ENCODE measurements around the gene TCF12.

TCF12 gene

DNA sequence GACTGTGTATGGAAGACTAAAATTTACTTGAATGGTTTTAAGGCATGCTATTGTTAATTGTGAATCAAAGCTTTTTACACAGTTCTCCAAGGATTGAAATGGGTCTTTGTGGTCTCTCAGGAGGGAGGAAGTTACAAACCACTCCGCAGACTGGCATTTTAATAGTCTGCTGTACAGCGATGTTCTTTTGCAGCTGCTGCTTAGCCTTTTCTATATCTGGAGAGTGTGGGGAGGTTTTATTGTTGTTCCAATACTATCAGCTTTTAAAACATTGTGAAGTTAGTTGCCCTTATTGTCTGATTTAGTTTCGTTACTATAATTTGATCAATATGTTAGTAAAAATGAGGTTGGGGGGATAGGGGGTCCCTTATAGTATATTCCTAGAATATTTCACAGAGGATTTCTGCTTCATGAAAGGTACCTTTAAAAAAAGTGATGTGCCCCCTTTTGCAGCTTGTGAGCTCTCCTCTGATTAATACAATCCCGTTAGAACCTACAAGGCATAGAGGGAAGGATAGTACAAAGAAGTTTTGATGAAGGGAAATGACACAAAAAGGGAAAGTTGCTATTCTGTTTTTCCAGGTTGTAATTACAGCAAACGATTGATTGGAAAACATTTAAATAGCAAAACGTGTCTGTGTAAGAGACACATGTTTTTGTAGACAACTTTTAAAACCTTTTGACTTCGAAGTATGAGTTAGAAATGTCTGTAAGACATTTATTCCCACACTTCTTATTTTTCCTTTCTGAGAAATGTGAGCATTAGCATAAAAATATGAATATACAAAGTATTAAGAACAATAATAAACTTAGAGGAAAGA, 299.5 kb downstream of the TCF12 start:
- peak; percentile 51 for DNase-seq (ENCODE audit: low read depth)

DNA sequence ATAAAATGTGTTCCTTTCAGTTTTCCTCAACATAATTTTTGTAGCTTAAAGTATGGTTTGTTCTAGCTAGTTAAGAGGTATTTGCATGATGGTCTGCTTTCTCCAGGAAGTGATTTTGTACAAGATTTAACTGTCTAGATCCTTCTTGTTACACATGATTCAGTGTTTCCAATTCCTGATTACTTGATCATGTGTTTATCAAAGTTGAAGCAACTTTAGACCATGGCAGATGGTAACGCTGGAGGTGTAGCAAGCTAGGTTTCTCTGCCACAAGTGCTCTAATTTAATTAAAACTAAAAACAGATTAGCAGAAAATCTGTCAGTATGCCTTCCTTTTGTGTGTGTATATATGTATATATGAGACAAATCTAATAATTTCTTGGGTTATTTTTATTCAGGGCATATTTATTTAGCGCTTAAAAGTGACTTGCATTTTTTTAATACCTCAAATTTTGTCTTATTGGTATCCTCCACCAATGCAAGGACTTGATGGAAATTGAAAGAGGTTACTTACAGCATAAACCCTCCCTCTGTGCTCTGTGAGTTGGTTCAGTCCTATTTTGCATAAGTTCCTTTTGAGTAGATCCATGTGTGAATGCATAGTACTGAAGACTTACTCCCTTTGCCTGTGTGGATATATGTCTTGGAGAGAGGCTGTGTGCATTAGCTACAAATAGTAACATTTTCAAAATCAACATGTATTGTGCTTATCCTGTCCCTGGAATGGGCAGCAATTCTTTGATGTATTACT, 300.6 kb downstream of the TCF12 start:
- peak; percentile 76 for DNase-seq (ENCODE audit: low read depth)

DNA sequence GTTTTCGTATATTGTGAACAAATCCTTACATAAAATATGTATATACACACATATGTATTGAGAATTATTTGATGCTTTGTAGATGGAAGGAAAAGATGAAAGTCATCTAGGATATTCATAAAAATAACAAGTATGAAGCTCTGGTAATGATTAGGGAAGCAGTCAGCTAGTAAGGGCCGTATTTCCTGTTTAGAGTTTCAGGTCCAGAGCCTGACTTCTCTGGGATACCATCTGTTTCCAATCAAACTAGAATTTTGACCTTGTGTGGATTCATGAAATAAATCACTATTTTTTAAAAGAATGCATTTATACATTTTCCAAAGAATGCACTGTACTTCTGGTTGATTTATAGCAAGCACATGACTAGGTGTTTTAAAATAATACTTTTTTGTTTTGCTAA, 301.8 kb downstream of the TCF12 start:
- peak; percentile 42 for DNase-seq (ENCODE audit: low read depth)

DNA sequence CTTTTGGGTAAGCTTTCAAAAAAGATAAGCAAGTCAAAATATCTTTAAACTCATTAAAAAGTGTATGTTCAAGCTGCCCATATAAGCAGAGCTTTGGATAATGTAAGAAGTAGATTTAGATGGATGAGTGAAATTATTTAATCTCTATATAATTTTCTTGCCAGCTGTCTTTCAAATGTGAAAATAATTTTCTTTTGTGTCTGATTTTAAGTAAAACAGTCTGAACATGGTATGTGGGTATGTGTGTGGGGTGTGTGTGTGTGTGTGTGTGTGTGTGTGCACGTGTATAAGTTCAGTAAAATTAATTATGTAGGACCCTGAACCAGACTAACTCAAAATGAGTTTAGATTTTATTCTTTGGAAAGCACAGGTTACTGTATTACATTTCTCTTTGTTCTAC, 302.7 kb downstream of the TCF12 start:
- DNase-seq (ENCODE audit: low read depth) = no peak

DNA sequence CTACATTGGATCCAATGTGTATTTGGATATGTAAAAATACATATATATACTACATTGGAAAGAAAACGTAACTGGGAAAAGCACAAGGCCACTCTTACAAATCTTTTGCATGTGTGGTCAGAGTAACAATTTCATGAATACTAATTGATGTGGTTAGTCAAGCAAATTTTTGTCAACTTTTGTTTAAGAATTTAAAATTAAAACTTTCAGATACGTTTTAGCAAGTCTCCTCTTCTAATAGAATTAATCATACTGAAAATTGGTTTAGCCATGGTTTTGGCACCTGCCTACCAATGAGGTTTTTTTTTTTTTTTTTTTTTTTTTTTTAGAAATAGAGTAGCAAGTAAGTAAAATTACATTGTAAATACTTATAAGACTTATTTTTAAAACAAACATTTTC, 304.9 kb downstream of the TCF12 start:
- DNase-seq (ENCODE audit: low read depth) = no peak

DNA sequence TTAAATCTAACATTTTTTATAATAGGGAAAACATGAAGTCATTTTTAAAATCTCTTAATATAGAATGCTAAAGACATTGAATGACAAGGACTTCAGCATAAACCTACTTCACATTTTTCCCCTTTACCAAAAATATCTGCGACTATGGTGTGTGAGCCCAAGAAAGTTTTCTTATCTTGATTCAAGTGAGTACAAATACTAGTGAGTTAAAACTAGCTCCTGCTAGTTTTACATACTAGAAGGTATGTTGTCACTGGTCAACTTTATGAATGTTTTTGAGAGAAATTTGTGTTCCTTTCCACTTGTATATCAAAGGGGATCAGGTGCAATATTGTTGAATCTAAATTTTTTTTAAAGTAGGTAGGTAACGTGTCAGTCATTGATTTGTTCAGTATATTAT, 305.4 kb downstream of the TCF12 start:
- DNase-seq (ENCODE audit: low read depth) = no peak

DNA sequence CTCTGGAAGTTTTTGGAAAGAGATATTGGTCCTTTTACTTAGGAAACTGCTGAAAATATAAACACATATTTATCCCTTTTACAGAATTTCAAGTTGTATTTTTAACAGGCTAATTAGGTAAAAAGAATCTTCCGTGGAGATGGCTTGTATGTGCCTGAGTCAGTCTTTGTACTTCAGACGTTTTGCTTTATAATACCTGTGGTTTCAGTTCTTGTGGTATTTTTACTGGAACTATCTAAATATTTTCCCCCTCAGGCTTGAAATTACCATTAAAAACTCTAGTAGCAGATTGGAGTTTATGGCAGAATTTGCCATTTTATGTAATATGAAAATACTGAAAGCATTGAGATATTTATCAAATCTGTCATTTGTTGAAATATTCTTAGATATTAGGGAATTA, 306.2 kb downstream of the TCF12 start:
- peak; percentile 64 for DNase-seq (ENCODE audit: low read depth)

DNA sequence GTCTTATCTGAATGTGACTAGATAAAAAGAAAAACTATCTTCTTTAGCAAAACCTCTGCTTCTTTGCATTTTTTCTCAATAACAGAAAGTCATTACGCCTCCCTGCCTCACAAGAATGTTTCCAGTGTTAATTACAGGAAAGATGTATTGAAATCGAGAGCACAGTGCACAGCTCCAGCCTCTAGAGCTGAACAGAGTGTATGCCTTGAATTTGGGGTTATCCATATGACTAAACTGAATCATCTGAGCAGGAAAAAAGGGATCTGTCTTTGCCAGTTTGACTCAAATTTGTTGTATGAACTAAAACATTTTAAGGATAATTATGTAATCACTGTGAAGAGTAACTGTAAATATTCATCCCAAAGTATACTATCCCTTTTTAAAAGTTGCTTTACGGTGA, 308.7 kb downstream of the TCF12 start:
- DNase-seq (ENCODE audit: low read depth) = no peak

DNA sequence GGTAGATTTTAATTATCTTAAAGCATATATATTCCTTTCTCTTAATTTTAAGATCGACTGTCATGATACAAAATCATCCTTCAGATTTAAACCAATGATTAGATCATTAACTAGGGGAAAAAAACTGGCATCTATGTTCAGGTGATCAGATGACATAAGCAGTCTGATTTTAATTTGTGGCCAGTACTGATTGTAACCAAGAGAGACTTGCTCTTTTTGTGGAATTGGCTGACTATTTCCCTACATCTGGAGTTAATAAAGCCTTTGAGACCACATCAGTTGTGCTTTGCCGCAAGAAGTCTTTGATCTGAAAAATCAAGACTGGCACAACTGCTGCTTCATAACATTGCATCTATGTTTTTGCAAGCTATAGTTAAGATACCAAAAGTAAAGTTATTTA, 309.5 kb downstream of the TCF12 start:
- no peak for DNase-seq (ENCODE audit: low read depth)

DNA sequence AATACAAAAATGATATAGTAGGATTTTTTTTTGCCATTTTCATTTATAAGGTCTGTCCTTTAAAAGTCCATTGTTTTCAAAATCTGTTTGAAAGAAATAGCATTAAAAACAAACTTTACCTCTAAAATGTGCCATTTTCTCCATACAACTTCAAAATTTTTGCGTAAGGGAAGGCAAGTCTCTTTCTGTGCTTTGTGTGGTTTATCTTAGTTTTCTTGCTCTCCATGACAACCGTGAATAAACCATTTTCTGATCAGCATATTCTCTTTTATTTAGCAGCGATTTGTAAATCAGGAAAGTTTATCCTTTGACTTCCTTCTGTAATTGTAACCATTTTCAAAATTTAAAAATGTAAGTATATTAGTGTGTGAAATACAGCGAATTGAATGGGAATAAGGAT, 310.0 kb downstream of the TCF12 start:
- DNase-seq (ENCODE audit: low read depth) = no peak

DNA sequence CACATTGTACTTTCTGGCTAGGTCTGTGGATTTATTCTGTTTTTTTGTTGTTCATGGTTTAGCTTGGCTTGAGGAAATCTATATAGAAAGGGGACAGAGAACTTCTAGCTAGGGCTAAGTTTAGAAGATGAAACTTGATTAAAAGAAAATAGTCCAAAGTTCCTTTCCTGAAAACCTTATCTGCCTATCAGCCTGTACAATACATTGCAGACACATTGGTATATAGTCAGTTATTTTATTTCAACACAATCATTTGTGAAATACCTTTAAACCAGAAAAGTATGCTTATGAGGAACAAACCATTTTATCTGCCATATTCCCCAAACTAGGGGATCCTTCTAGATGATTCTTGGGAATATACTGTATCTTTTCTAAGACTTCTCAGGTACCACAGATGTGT, 310.6 kb downstream of the TCF12 start:
- no peak for DNase-seq (ENCODE audit: low read depth)

DNA sequence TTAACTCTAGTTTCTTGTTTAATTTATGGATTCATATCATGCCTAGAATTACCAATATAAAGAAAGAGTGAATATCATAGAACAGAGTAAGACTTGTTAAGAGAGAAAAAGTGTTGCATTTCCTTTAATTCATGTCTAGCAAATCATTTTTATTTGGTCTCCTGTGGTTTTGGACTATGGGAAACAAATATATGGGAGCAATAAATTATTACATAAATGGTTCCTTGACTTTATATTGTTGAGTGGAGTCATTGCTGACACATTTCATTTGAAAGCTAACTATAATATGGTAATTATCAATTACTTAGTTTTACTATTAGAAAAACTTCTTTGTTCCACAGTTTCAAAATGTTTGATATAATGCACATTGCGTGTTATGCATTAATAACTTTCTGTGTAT, 313.1 kb downstream of the TCF12 start:
- DNase-seq (ENCODE audit: low read depth) = no peak

DNA sequence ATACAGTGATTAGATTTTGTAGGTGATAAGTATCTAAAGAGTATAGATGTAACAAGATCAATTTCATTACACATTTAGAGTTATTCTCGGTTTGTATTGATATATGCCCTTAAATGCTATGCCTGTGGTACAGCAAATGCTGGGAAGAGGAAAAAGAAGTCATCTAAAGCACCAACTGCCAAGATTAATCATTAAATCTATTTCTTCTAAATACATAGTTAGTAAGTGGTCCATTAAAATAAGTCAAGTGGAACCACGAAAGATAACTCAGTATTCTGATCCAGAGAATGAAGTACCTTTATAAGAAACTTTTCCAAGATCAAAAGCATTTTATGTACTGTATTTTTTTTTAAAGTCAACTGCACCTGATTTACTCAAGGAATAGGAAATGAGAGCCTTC, 315.7 kb downstream of the TCF12 start:
- DNase-seq (ENCODE audit: low read depth) = no peak

DNA sequence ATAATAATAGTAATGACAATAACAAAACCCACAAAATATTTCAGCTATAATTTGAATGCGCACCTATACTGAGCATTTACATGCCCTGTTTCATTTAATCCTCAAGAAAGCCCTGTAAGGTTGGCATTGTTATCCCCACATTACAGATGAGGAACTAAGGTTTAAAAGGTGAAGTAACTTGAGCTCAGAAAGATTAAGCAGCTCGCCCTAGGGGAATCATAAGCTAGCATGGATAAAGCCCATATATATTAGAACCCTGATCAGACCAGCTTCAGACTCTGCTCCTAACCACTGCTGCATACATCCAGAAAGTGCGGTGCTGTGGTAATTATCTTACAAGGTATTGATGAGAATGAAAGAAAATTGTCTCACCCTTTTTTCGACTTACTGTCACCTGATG, 316.7 kb downstream of the TCF12 start:
- no peak for DNase-seq (ENCODE audit: low read depth)

DNA sequence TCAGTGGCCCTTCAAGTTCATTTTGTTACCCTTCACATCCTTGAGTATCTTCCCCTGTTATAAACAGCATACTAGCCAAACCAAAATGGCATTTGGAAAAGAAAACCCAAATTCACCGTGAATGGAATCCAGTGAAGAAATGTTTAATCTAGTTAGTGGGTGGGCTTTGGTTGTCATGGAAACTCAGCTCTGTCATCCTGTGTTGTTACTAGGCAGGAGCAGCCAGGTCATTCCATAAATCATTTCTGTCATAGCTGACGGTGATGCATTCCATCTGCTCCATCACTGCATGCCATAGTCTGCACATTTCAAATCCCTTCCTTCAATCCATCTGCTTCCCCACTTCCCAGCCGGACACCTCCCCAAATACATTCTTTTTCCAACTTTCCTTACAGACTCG, 317.4 kb downstream of the TCF12 start:
- DNase-seq (ENCODE audit: low read depth) = peak; percentile 87

DNA sequence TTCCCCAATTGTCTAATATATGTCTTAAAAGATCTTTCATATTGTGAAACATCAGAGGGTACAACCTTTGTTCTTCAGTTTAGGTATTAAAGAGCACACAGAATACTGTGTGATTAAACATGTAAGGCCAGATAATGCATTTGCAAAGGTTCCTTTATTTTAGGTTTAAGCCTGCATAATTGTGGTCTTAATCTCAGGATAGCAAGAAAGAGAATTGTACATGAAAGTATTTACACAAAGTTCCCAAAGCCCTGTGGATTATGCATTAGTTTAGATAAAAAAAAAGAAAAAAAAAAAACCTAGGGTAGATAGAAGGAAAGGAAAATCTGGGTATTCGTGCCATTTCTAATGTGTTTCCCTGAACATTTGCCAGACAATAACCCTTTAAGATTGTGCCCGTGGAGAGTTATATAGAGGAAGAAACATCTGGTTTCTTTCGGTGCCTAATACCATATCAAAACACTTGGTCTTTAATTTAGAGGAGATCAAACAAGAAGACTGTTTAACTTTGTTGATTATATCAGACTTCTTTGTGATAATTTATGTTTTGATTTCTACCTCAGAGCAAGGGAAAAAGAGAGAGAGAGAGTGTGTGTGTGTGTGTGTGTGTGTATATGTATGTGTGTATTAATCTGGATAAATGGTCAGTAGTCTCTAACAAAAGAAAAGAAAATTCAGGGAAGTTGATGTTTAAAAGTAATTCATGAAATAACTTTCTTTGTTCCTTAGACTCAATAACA, 318.3 kb downstream of the TCF12 start:
- DNase-seq (ENCODE audit: low read depth) = no peak

DNA sequence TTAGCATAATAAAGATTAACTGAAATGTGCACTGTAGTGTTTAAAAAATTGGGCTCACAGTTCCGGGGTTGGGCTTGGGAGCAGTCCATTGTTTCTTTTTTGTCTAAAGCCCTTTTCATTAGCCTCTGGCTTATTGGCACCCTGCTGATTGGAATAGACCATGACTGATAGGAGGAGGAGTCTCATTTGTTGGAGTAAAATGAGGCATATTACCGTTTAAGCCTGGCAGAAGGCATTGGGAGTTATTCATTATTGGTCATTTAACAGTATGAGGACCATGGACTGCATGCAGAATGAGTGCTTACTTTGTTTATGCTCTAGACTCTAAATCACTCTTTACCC, 318.8 kb downstream of the TCF12 start:
- DNase-seq (ENCODE audit: low read depth) = no peak

DNA sequence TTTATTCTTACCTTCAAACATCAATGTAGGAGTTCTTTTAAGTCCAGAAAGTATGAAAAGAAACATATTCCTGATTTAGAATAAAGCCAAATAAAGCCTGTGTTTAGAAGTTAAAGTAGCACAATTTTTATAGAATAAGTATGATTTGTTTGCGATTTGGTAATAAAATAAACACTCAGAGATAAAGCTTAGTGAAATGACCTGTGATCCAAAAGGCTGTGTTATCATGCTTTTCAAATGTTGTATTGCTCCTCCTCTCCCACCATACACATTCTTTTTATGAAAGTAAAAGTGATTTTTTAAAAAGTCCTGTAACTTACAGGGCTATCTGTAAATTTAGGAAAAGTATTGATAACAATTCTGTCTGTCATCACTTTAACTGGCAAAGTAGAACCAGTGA, 319.2 kb downstream of the TCF12 start:
- no peak for DNase-seq (ENCODE audit: low read depth)

DNA sequence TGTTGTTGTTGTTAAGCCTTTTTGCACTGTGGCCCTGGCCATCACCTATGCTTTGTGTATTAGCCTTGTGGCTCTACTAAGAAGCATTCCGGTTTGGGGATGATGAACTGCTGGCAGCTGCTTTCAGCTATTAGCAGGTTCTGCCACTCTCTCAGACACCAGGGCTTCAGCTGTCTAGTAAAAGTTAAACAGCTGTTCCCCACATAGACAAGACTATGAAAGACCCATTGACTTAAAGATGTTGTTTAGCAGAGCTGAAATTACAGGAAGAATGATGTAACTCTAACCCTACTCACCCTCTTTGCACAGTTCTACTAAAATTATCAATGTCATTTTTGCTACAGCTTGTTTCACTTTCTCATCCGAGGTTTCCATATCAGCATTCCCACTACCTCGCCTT, 326.7 kb downstream of the TCF12 start:
- DNase-seq (ENCODE audit: low read depth) = peak; percentile 19

DNA sequence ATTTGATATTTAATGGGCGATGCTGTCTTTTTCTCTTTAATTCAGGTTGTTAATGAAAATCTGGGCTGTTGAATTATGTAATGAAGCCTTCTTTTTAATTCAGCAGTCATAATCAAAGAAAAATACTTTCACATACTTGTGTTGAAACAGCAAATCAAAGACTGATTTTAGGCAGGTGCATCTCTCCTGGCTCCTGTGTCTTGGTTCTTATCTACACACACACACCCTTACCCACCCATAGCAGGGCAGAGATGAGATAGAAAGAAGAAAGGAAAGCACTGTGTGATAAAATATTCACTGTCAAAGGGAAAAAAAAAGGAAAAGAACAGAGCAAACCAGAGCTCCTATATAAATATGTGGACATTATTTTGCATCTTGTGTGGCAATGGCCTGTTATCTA, 327.3 kb downstream of the TCF12 start:
- DNase-seq (ENCODE audit: low read depth) = no peak

DNA sequence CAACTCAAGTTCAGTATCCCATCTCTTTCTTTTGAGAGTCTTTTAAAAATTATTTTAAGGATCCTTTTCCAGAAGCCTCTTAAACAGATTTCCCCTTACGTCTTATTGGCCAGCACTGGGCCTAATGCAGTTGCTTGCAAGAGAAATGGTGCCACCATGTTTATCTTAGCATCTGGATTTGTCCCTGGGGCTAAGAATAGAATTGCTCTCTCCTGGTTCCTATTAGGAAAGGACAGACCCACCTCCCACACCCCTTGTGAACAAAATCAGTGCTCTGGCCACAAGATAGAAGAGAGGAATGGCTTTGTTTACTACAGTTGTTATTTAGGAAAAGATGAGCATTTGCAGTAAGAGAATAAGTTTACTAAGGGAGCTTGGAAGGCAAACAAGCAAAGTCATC, 329.6 kb downstream of the TCF12 start:
- DNase-seq (ENCODE audit: low read depth) = no peak

DNA sequence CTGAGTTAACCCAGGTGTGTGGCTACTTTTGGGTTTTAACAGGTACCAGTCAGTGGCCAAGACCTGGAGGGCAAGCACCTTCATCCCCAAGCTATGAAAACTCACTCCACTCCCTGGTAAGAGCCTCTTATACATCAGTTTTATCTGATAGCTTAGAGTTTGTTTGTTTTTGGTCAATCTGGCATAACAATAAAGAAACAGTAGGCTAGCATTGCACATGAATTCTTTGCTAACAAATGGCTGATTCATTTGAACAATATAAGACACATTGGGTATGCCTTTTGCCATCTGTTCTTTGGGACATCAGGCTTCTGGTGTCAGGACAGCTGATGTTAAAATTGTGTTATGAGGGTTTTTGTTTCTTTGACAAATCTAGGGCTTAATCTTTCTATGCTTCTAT, 332.9 kb downstream of the TCF12 start:
- no peak for DNase-seq (ENCODE audit: low read depth)

DNA sequence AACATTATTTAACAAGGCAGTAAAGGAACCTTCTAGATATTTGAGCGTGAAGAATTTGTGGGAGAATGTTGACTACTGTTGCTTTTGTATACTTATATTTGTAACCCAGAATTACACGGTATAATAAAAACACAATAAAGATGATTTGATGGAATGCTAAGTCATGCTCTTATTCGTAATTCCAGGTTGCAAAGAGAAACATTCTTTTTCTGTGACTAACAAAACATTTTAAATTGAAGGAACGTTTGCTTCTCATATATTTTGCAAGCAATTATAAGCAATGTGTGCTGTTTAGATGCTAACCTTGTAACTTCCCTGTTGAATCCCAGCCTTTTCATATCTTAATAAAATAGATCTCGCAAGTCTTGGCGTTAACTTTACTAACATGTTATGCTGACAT, 333.5 kb downstream of the TCF12 start:
- DNase-seq (ENCODE audit: low read depth) = peak; percentile 63
